GM13976 (cell line): ENCODE results near the gene CD2AP.

ENCODE experiments used
- DNase-seq: peaks from one replicate; pipeline ENCODE4 v3.0.0; 2012; ENCODE audit warnings: low spot score
- in situ Hi-C: fragments of 300-500 bp; cut with MboI; formaldehyde crosslinking; loops from one replicate; pipeline ENCODE4 v1.12.0; 2022; ENCODE audit warnings: low sequenced_read_pairs, mixed read lengths, inconsistent platforms; ENCODE audit not compliant: unreplicated experiment
- TF ChIP-seq, protein P1 (sequence below): IDR thresholded peaks from 2 replicates; pipeline ENCODE4 v1.5.1; 2012; ENCODE audit warnings: borderline replicate concordance, mild to moderate bottlenecking; ENCODE audit not compliant: insufficient read depth; ENCODE audit errors: extremely low read depth, missing control alignments, control extremely low read depth

The CD2AP gene

DNA sequence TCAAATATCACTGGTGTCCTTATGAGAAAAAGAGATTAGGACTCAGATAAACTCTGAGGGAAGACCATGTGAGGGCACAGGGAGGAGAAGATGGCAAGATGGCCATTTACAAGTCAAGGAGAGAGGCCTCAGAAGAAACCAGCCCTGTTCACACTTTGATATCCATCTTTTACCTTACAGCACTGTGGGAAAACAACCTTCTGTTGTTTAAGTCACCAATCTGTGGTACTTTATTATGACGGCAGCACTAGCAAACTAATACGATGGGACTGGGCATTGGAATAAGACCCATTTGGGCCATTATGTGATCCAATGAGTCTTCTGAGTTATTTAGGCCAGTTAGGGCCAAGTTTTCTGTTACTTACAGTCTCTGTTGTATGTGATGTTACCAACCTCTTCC lies 26.4 kb upstream of the CD2AP start:
- DNase-seq, result no peak
- TF ChIP-seq, protein P1, sequence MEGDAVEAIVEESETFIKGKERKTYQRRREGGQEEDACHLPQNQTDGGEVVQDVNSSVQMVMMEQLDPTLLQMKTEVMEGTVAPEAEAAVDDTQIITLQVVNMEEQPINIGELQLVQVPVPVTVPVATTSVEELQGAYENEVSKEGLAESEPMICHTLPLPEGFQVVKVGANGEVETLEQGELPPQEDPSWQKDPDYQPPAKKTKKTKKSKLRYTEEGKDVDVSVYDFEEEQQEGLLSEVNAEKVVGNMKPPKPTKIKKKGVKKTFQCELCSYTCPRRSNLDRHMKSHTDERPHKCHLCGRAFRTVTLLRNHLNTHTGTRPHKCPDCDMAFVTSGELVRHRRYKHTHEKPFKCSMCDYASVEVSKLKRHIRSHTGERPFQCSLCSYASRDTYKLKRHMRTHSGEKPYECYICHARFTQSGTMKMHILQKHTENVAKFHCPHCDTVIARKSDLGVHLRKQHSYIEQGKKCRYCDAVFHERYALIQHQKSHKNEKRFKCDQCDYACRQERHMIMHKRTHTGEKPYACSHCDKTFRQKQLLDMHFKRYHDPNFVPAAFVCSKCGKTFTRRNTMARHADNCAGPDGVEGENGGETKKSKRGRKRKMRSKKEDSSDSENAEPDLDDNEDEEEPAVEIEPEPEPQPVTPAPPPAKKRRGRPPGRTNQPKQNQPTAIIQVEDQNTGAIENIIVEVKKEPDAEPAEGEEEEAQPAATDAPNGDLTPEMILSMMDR, result no peak
- in situ Hi-C loops, result no loop called here

DNA sequence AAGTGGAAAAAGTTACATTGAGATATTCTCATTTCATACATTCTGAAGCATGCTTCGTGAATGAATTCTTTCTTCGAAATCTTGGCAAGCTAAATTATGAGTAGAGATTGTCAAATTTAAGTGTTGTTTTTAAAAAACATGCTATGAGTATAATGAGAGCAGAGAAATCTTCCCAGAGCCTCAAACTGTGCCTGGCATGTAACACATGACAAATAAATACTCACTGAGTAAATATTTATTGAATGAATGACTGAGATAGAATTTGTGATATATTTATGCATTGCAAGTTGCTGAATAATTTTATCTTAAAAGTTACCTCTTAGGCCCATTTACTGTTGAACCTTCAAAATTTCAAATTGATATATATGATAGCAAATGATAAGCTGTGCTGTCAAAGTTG lies 24.7 kb upstream of the CD2AP start:
- in situ Hi-C loops, result no loop called here
- DNase-seq, result no peak
- TF ChIP-seq, protein P1, result no peak

DNA sequence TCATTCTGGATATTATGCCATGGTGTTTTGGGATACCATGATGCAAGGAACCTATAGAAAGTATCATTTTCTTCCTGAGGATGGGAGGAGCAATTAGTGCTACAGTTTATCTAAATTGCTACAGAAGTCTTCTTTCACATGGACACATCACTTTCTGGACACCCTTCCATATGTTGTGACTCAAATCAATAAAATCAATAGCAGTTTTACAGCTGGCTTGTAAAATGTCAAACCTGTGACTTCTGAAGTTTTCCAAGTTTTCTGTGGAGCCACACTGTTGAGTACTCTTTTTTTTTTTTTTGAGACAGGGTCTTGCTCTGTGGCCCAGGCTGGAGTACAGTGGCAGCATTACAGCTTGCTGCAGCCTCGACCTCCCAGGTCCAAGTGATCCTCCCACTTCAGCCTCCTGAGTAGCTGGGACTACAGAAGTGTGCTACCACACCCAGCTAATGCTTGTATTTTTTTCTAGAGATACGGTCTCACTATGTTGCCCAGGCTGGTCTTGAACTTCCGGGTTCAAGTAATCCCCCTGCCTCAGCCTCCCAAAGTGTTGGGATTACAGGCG lies 24.1 kb upstream of the CD2AP start:
- in situ Hi-C loops, result no loop called here
- DNase-seq, result no peak
- TF ChIP-seq, protein P1, result no peak

DNA sequence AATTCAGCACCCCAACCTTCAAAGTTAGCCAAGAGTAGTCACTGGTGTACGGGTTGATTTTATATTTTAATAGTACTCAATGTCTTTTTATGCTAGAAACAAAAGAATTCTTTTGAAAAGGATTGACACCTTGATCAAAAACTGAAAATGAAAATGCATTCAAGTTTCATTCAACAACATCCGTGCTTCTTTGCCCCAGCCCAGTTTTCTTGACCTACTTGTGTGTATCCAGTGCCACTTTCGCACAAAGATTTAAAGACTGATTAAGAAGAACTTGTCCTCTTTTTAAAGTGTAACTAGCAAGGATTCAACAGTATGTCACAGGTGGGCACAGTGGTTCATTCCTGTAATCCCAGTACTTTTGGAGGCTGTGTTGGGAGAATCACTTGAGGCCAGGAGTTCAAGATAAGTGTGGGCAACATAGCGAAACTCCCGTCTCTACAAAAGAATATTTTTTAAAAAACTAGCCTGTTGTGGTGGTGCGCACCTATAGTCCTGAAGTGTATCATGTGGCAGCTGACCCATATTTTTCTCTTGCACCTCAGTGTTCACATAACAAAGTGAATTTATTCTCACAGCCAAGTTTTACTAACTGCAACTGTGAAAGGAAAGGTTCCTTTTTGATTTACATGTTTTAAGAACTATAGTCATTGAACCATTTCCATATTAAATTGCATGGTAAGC lies 22.7 kb upstream of the CD2AP start:
- TF ChIP-seq, protein P1, result no peak
- DNase-seq, result no peak
- in situ Hi-C loops, result no loop called here

DNA sequence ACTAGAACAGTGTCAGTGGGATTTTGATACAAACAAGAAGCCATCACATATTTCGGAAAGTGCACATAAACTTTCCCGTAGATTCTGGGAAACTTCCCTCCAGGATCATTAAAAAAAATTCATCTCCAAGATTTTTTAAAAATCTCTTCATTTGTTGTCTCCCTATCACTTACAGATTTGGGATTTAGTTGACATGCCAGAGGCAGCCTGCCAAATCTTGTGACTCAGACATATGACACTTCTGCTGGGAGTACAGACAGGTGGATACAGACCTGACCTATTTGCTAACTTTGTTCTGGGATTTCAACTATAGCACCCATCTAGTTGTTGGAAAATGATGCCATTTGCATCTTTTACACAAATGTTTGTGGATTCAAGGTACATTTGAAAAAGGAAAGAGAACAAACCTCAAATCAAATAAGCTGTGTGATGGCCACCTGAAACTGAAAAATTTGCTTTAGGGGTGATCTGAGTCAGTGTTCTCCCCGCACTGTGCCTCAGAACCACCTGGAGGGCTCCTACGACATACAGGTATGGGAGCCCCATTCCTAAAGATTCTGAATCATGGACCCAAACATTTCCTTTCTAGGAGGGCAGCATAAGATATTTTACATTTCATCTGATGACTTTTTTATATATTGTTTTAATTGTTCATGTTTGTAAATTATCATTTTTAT lies 21.9 kb upstream of the CD2AP start:
- TF ChIP-seq, protein P1, result no peak
- DNase-seq, result no peak
- in situ Hi-C loops, result no loop called here

DNA sequence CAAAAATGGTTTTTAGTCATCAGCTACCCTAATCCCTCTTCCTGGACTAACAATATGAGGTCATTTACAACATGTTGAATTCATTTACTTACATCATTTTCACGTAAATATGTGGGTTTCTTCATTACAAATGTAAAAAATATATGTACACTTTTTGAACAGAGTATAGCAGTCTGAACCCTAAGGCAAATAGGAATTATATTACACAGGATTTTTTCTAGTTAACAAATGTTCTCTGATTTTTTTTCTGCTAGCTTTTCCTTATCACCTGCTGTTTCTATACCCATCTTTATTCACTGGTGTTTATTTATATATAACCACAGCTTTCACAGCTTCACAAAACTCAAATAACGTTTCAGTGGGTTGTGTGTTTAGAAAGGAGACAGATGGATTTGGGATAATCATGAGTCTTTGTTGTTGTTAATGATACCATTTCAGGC lies 21.0 kb upstream of the CD2AP start:
- DNase-seq, result no peak
- in situ Hi-C loops, result no loop called here
- TF ChIP-seq, protein P1, result no peak
